Right lobe of liver (tissue), 6 donors: ENCODE results near the gene SF3A2. TPM values are rescaled to one million over a fixed set of nuclear protein-coding genes. Genes with fewer than 3 reads are reported as not detected.
A peak's percentile ranks its signal among the peaks of the same experiment; 100 is the strongest.
"Not testable (repeated sequence)": the region's sequence is repeated elsewhere in the genome, so short reads cannot be mapped to it uniquely, and the experiment has no call there.

Experiments
- ATAC-seq, 4 donors: fragments of 200-7000 bp; cut with Tn5 transposase; one replicate each; pipeline ENCODE4 v1.9.1; 2020; ENCODE audit warnings: mild to moderate bottlenecking in 4 of 4, moderate library complexity in 4 of 4
- DNase-seq, 3 donors: peaks; one replicate each; pipeline ENCODE4 v3.0.0-alpha.2; 2020
- H3K27ac ChIP-seq, 3 donors: fragments of 200-600 bp; one replicate each; pipeline ENCODE4 v1.8.0; 2022
- H3K27me3 ChIP-seq, 2 donors: fragments of 200-600 bp; one replicate each; pipeline ENCODE4 v1.8.0; 2022
- H3K36me3 ChIP-seq, 4 donors: fragments of 200-600 bp; sonication (generic) in 1 of 4; one replicate each; pipeline versions ENCODE4 v1.5.1 to v1.8.0; 2017 to 2022; ENCODE audit warnings: control low read depth in 1 of 4
- H3K4me1 ChIP-seq, 4 donors: fragments of 200-600 bp; sonication (generic) in 1 of 4; one replicate each; pipeline versions ENCODE4 v1.5.1 to v1.8.0; 2017 to 2022; ENCODE audit warnings: control low read depth in 1 of 4
- H3K4me3 ChIP-seq, 3 donors: fragments of 200-600 bp; one replicate each; pipeline ENCODE4 v1.8.0; 2022
- H3K9me3 ChIP-seq, 4 donors: fragments of 200-600 bp; sonication (generic) in 1 of 4; one replicate each; pipeline versions ENCODE4 v1.5.1 to v1.8.0; 2017 to 2022; ENCODE audit warnings: control low read depth in 1 of 4
- CTCF ChIP-seq, 4 donors: fragments of 200-600 bp in 3 of 4; fragments of 450-650 bp in 1 of 4; IDR thresholded peaks; one replicate each; pipeline versions ENCODE4 v1.5.1 to v1.8.0; 2016 to 2022; ENCODE audit warnings: antibody characterized with exemption in 4 of 4, mild to moderate bottlenecking in 2 of 4
- POLR2A ChIP-seq: fragments of 450-650 bp; IDR thresholded peaks from one replicate; pipeline ENCODE4 v1.6.1; 2017; ENCODE audit warnings: antibody characterized with exemption, mild to moderate bottlenecking
- WGBS: methylation state at CpG from one replicate; pipeline ENCODE4 v1.1.6; 2018; ENCODE audit warnings: low coverage, low lambda C conversion rate; ENCODE audit not compliant: insufficient coverage; ENCODE audit errors: missing lambda C conversion rate; 5-methylcytosine and 5-hydroxymethylcytosine counted together
- intact Hi-C, 2 donors: fragments of 100-400 bp; cut with DNase I; formaldehyde crosslinking; loops; one replicate each; pipeline versions ENCODE4 v1.11.2 to v1.14.1; 2022
- total RNA-seq, 6 experiments: library from RNA; depleted of rRNA in 2 of 6; stranded (reverse); fragments of >200 nt in 2 of 6; fragmentation: NEBNext Ultra II Directional in 3 of 6; extraction: Animal tissue kit (Norgen Biotek cat#: 25700) in 3 of 6; gene quantifications; one replicate each; pipeline versions ENCODE4 v1.1.0 to v1.2.4, GENCODE V29; 2016 to 2023
- donor health status: DM: no; HTN: yes; CAD: no.
- donor health status: DM: no; HTN: no; CAD: no.
- donor health status: DM: no; HTN: no; CAD: no.
- donor health status: DM: no; HTN: yes; CAD: no.
- donor health status: DM: no; HTN: yes; CAD: no.

SF3A2 gene
- total RNA-seq, 6 experiments from 2014 or later: 14.0 to 22.1 (median 19.1) TPM

GRCh38 chr19:2276429-2276986, 39.9 kb downstream of the SF3A2 start:
- no peaks in the 10 kb centered on the region for H3K27me3 ChIP-seq
- no peak overlapping the region for H3K27ac ChIP-seq
- H3K4me1 ChIP-seq: peaks cover 0 to 28% (median 7%) of the 10 kb centered on the region in 4 donors
- TF ChIP-seq CTCF (IDR thresholded peaks at IDR 0.05) (no peak), POLR2A (no peak)
- no peak for ATAC-seq
- WGBS: 94% methylated on average over 19 of the region's 28 CpGs
- DNase-seq: no peak
- H3K36me3 ChIP-seq: peaks cover 0 to 18% (median 5%) of the 10 kb centered on the region in 4 donors
- intact Hi-C loops: no loop called here
- H3K4me3 ChIP-seq: no peak overlapping the region
- no peaks in the 10 kb centered on the region for H3K9me3 ChIP-seq

GRCh38 chr19:2277138-2277537, 40.5 kb downstream of the SF3A2 start:
- no peak overlapping the region for H3K4me3 ChIP-seq
- H3K4me1 ChIP-seq: peaks cover 0 to 22% (median 4%) of the 10 kb centered on the region in 4 donors
- H3K27ac ChIP-seq: no peak overlapping the region
- no peaks in the 10 kb centered on the region for H3K27me3 ChIP-seq
- no peaks in the 10 kb centered on the region for H3K9me3 ChIP-seq
- TF ChIP-seq POLR2A: no peak
- no peak for TF ChIP-seq CTCF (IDR thresholded peaks at IDR 0.05)
- intact Hi-C loops: no loop called here
- WGBS: 80% methylated on average over 2 of the region's 9 CpGs
- peaks cover 0 to 15% (median 5%) of the 10 kb centered on the region in 4 donors for H3K36me3 ChIP-seq
- ATAC-seq (no peak), DNase-seq (no peak)

GRCh38 chr19:2278459-2279158, 42.0 kb downstream of the SF3A2 start:
- Histone ChIP-seq H3K36me3 (no peaks in the 10 kb centered on the region), H3K27ac (no peak overlapping the region), H3K27me3 (no peaks in the 10 kb centered on the region), H3K4me1 (peaks cover 0 to 7% (median under 1%) of the 10 kb centered on the region in 4 donors), H3K9me3 (no peaks in the 10 kb centered on the region), H3K4me3 (no peak overlapping the region)
- DNase-seq (no peak), ATAC-seq (no peak)
- no peak for TF ChIP-seq POLR2A
- no peak for TF ChIP-seq CTCF (IDR thresholded peaks at IDR 0.05)
- WGBS: 66% methylated on average over 16 of the region's 33 CpGs
- intact Hi-C loops: no loop called here

- Histone ChIP-seq H3K4me1 (no peaks in the 10 kb centered on the region), H3K36me3 (no peaks in the 10 kb centered on the region), H3K4me3 (no peak overlapping the region), H3K9me3 (no peaks in the 10 kb centered on the region), H3K27ac (no peak overlapping the region), H3K27me3 (no peaks in the 10 kb centered on the region)
- WGBS: 83% methylated on average over 6 of the region's 26 CpGs
- intact Hi-C loops: no loop called here
- DNase-seq (no peak), ATAC-seq (no peak)
- TF ChIP-seq CTCF (IDR thresholded peaks at IDR 0.05) (no peak), POLR2A (no peak)
Observed at GRCh38 chr19:2280633-2281264, 44.1 kb downstream of the SF3A2 start.

GRCh38 chr19:2281265-2282061, 44.8 kb downstream of the SF3A2 start:
- WGBS: 18% methylated on average over 3 of the region's 16 CpGs
- intact Hi-C loops, H3K27me3 ChIP-seq, H3K4me1 ChIP-seq, H3K9me3 ChIP-seq, H3K36me3 ChIP-seq: not testable (repeated sequence)
- peak overlapping the region; percentile 40 to 63 (median 47) for H3K27ac ChIP-seq
- H3K4me3 ChIP-seq: peak overlapping the region in 1 of 3 donors; percentile 37
- DNase-seq (peak in 1 of 3 donors; percentile 58), ATAC-seq (peak in 1 of 4 donors; percentile 9)
